Spleen (tissue), 11 donors: Measurements from ENCODE around the gene LIPE. TPM values are rescaled to one million over a fixed set of nuclear protein-coding genes. Genes with fewer than 3 reads are reported as not detected.

Experiments used
- DNase-seq: peaks from one replicate; pipeline ENCODE4 v3.0.0-alpha.2; 2020
- H3K27ac ChIP-seq, 8 donors: fragments of 200-600 bp; sonication (generic) in 7 of 8; 1 replicate in 4 of 8; 2 replicates in 4 of 8; pipeline versions ENCODE4 v1.5.0 to v1.8.0; 2016 to 2021; ENCODE audit warnings: inconsistent platforms in 4 of 8, mild to moderate bottlenecking in 4 of 8, moderate library complexity in 1 of 8
- H3K27me3 ChIP-seq, 7 donors: fragments of 200-600 bp; sonication (generic) in 6 of 7; replicated peaks in 1 of 7; 1 replicate in 4 of 7; 2 replicates in 3 of 7; pipeline versions ENCODE4 v1.5.0 to v1.8.0; 2016 to 2021; ENCODE audit warnings: inconsistent platforms in 3 of 7, mild to moderate bottlenecking in 1 of 7
- H3K36me3 ChIP-seq, 6 donors: fragments of 200-600 bp; sonication (generic) in 5 of 6; 1 replicate in 4 of 6; 2 replicates in 2 of 6; pipeline versions ENCODE4 v1.5.0 to v1.8.0; 2016 to 2021; ENCODE audit warnings: inconsistent platforms in 2 of 6
- H3K4me1 ChIP-seq, 6 donors: fragments of 200-600 bp; sonication (generic) in 5 of 6; 1 replicate in 3 of 6; 2 replicates in 3 of 6; pipeline versions ENCODE4 v1.5.0 to v1.8.0; 2016 to 2021; ENCODE audit warnings: inconsistent platforms in 3 of 6
- H3K4me3 ChIP-seq, 8 donors: fragments of 200-600 bp; sonication (generic) in 7 of 8; 1 replicate in 4 of 8; 2 replicates in 4 of 8; pipeline versions ENCODE4 v1.5.0 to v1.8.0; 2016 to 2021; ENCODE audit warnings: inconsistent platforms in 4 of 8, mild to moderate bottlenecking in 4 of 8, moderate library complexity in 2 of 8
- H3K9me3 ChIP-seq, 8 donors: fragments of 200-600 bp; sonication (generic) in 7 of 8; 1 replicate in 4 of 8; 2 replicates in 4 of 8; pipeline versions ENCODE4 v1.5.0 to v1.8.0; 2016 to 2021; ENCODE audit warnings: inconsistent platforms in 4 of 8
- CTCF ChIP-seq, 11 experiments: fragments of 200-600 bp in 7 of 11; fragments of 450-650 bp in 4 of 11; sonication (generic) in 4 of 11; IDR thresholded peaks in 8 of 11; conservative IDR thresholded peaks in 3 of 11; 1 replicate in 7 of 11; 2 replicates in 4 of 11; pipeline versions ENCODE4 v1.4.0 to v1.8.0; 2016 to 2021; ENCODE audit warnings: antibody characterized with exemption in 11 of 11, inconsistent platforms in 4 of 11, mild to moderate bottlenecking in 1 of 11
- POLR2A ChIP-seq, 3 donors: fragments of 450-650 bp; IDR thresholded peaks; one replicate each; pipeline ENCODE4 v1.5.1; 2017; ENCODE audit warnings: antibody characterized with exemption in 3 of 3, mild to moderate bottlenecking in 1 of 3
- POLR2AphosphoS5 ChIP-seq, 3 donors: sonication (generic); formaldehyde crosslinking; IDR thresholded peaks; one replicate each; pipeline ENCODE4 v1.5.1; 2017; ENCODE audit warnings: antibody characterized with exemption in 3 of 3
- WGBS, 5 donors: extraction: QIAGEN DNeasy Blood & Tissue Kit in 3 of 5; methylation state at CpG; one replicate each; pipeline versions ENCODE4 v1.1.5 to v1.1.7; 2013 to 2018; 5-methylcytosine and 5-hydroxymethylcytosine counted together
- intact Hi-C: fragments of 100-400 bp; cut with DNase I; formaldehyde crosslinking; loops from one replicate; pipeline ENCODE4 v1.15.0; 2023; ENCODE audit warnings: low total_unique reads
- polyA plus RNA-seq, 3 donors: library from polyadenylated mRNA; stranded (reverse); fragments of 200-250 nt; gene quantifications; one replicate each; pipeline ENCODE4 v1.2.1, GENCODE V29; 2013
- total RNA-seq, 7 donors: library from RNA; depleted of rRNA in 3 of 7; stranded (reverse); fragments of >200 nt in 3 of 7; fragmentation: NEBNext Ultra II Directional in 4 of 7; extraction: Animal tissue kit (Norgen Biotek cat#: 25700) in 4 of 7; gene quantifications; one replicate each; pipeline versions ENCODE4 v1.1.0 to v1.2.1, GENCODE V29; 2016 to 2021
- donor health status: healthy with polysubstance abuse.
- donor health status: DM: no; HTN: no; CAD: no; lungs with moderate emphysema.
- donor health status: DM: no; HTN: no; CAD: no.
- donor health status: Bipolar disorder and iron deficiency.
- donor health status: healthy.
- donor health status: DM: no; HTN: no; CAD: no.
- donor health status: DM: yes; HTN: yes; CAD: no.

LIPE gene
- total and polyA plus RNA-seq, 10 donors, result 20.6 to 43.7 (median 25.2) TPM

- WGBS, 5 donors, result 62 to 84% (median 73%) methylated on average over 4 of the region's 4 CpGs
- intact Hi-C loops, result no loop called here
- Histone ChIP-seq H3K4me3 (no peak overlapping the region), H3K36me3 (no peaks in the 10 kb centered on the region), H3K27me3 (peaks cover 0 to 47% (median 17%) of the 10 kb centered on the region in 7 donors), H3K27ac (no peak overlapping the region), H3K9me3 (no peaks in the 10 kb centered on the region), H3K4me1 (peaks cover 0 to 19% (median 14%) of the 10 kb centered on the region in 6 donors)
- no peak for TF ChIP-seq CTCF (IDR thresholded peaks at IDR 0.05 in 8 of 11, conservative IDR thresholded peaks at IDR 0.05 in 3 of 11)
- no peak for TF ChIP-seq POLR2AphosphoS5 (IDR thresholded peaks at IDR 0.05)
- TF ChIP-seq POLR2A (IDR thresholded peaks at IDR 0.05), result no peak
- DNase-seq, result no peak
Measured at GRCh38 chr19:42392165-42392564, 35.0 kb downstream of the LIPE start.

- Histone ChIP-seq H3K27me3 (peaks cover 0 to 64% (median 17%) of the 10 kb centered on the region in 7 donors), H3K4me1 (peaks cover 4 to 15% (median 12%) of the 10 kb centered on the region in 6 donors), H3K9me3 (no peaks in the 10 kb centered on the region), H3K36me3 (no peaks in the 10 kb centered on the region), H3K4me3 (no peak within 1 kb of the TSS), H3K27ac (no peak within 1 kb of the TSS)
- 54 to 72% (median 62%) methylated on average over 11 to 12 of the region's 12 CpGs for WGBS, 5 donors
- intact Hi-C loops, result no loop called here
- DNase-seq, result no peak
- no peak for TF ChIP-seq CTCF (IDR thresholded peaks at IDR 0.05 in 8 of 11, conservative IDR thresholded peaks at IDR 0.05 in 3 of 11)
- no peak for TF ChIP-seq POLR2A (IDR thresholded peaks at IDR 0.05)
- no peak for TF ChIP-seq POLR2AphosphoS5 (IDR thresholded peaks at IDR 0.05)
Measured at GRCh38 chr19:42389899-42390298, 37.3 kb downstream of the LIPE start, which contains the start of gene CNFN. Gene CNFN (minus strand): TSS chr19:42390297. CDS start chr19:42389037, 1,260 bp downstream.

GRCh38 chr19:42388851-42389489 lies 38.2 kb downstream of the LIPE start:
- DNase-seq, result no peak
- Histone ChIP-seq H3K36me3 (no peaks in the 10 kb centered on the region), H3K9me3 (no peaks in the 10 kb centered on the region), H3K27me3 (peaks cover 0 to 71% (median 17%) of the 10 kb centered on the region in 7 donors), H3K4me1 (peaks cover 4 to 15% (median 12%) of the 10 kb centered on the region in 6 donors), H3K4me3 (no peak overlapping the region), H3K27ac (no peak overlapping the region)
- TF ChIP-seq POLR2A (IDR thresholded peaks at IDR 0.05), result no peak
- no peak for TF ChIP-seq POLR2AphosphoS5 (IDR thresholded peaks at IDR 0.05)
- TF ChIP-seq CTCF (IDR thresholded peaks at IDR 0.05 in 8 of 11, conservative IDR thresholded peaks at IDR 0.05 in 3 of 11), result no peak
- 76 to 80% (median 78%) methylated on average over 16 to 20 of the region's 20 CpGs for WGBS, 5 donors
- intact Hi-C loops, result no loop called here

- intact Hi-C loops, result no loop called here
- DNase-seq, result peak; percentile 91
- H3K4me3 ChIP-seq, result peak overlapping the region; percentile 38 to 76 (median 48)
- H3K27me3 ChIP-seq, result peaks cover 0 to 88% (median 17%) of the 10 kb centered on the region in 7 donors
- peaks cover 4 to 15% (median 12%) of the 10 kb centered on the region in 6 donors for H3K4me1 ChIP-seq
- H3K27ac ChIP-seq, result peak overlapping the region; percentile 29 to 85 (median 63)
- H3K9me3 ChIP-seq, result no peaks in the 10 kb centered on the region
- no peaks in the 10 kb centered on the region for H3K36me3 ChIP-seq
- WGBS, 5 donors, result 3 to 6% (median 3%) methylated on average over 37 to 48 of the region's 48 CpGs
- peak in 9 of 11 experiments; percentile 27 to 68 (median 57) for TF ChIP-seq CTCF (IDR thresholded peaks at IDR 0.05 in 8 of 11, conservative IDR thresholded peaks at IDR 0.05 in 3 of 11)
- TF ChIP-seq POLR2AphosphoS5 (IDR thresholded peaks at IDR 0.05), result peak; percentile 71 to 81 (median 77)
- no peak for TF ChIP-seq POLR2A (IDR thresholded peaks at IDR 0.05)
Measured at GRCh38 chr19:42386974-42387707, 40.0 kb downstream of the LIPE start.
